GM12878 (cell line): ENCODE measurements around the gene PRDM16.

ENCODE experiments used
- ATF7 ChIP-seq: fragments of 450-650 bp; IDR thresholded peaks from 2 replicates; pipeline ENCODE4 v1.6.1; 2016; ENCODE audit warnings: low read depth, mild to moderate bottlenecking
- CEBPB ChIP-seq, 2 experiments: fragments of 150-350 bp in 1 of 2; IDR thresholded peaks; 2 replicates each; pipeline ENCODE4 v1.6.1; 2012 to 2014; ENCODE audit warnings: low read depth in 2 of 2, low read length in 2 of 2, borderline replicate concordance in 1 of 2, inconsistent platforms in 1 of 2
- CTCF ChIP-seq, 3 experiments: IDR thresholded peaks in 2 of 3; conservative IDR thresholded peaks in 1 of 3; 2 replicates each; pipeline ENCODE4 v1.5.1; 2011; ENCODE audit warnings: low read depth in 3 of 3, low read length in 3 of 3, mild to moderate bottlenecking in 3 of 3, control low read depth in 2 of 3, moderate library complexity in 2 of 3, inconsistent platforms in 1 of 3, mixed read lengths in 1 of 3; ENCODE audit not compliant: control insufficient read depth in 2 of 3, insufficient read depth in 1 of 3; ENCODE audit errors: extremely low read depth in 1 of 3
- ETV6 ChIP-seq, 2 experiments: fragments of 450-650 bp in 1 of 2; IDR thresholded peaks in 1 of 2; conservative IDR thresholded peaks in 1 of 2; 2 replicates each; pipeline ENCODE4 v1.6.1; 2014; ENCODE audit warnings: antibody characterized with exemption in 1 of 2, borderline replicate concordance in 1 of 2, low read depth in 1 of 2, mild to moderate bottlenecking in 1 of 2, moderate library complexity in 1 of 2
- EZH2 ChIP-seq: IDR thresholded peaks from 2 replicates; pipeline ENCODE4 v1.6.1; 2012; ENCODE audit warnings: low read depth, mild to moderate bottlenecking, control low read depth, inconsistent platforms, low read length, borderline replicate concordance; ENCODE audit not compliant: control insufficient read depth
- FOXM1 ChIP-seq: IDR thresholded peaks from 2 replicates; pipeline ENCODE4 v1.6.1; 2012; ENCODE audit warnings: low read depth, mild to moderate bottlenecking, inconsistent platforms, low read length, moderate library complexity
- HDAC2 ChIP-seq: fragments of 200-600 bp; sonication (generic); IDR thresholded peaks from 2 replicates; pipeline ENCODE4 v1.6.1; 2017
- JUNB ChIP-seq: IDR thresholded peaks from 2 replicates; pipeline ENCODE4 v1.6.1; 2016; ENCODE audit warnings: antibody characterized with exemption, mild to moderate bottlenecking
- NR2C2 ChIP-seq: IDR thresholded peaks from 2 replicates; pipeline ENCODE4 v1.6.1; 2011; ENCODE audit warnings: borderline replicate concordance, low read depth; ENCODE audit not compliant: control insufficient read depth, insufficient read length
- POLR2A ChIP-seq: IDR thresholded peaks from 2 replicates; pipeline ENCODE4 v1.6.1; 2011; ENCODE audit warnings: low read depth, mild to moderate bottlenecking, low read length

DNA sequence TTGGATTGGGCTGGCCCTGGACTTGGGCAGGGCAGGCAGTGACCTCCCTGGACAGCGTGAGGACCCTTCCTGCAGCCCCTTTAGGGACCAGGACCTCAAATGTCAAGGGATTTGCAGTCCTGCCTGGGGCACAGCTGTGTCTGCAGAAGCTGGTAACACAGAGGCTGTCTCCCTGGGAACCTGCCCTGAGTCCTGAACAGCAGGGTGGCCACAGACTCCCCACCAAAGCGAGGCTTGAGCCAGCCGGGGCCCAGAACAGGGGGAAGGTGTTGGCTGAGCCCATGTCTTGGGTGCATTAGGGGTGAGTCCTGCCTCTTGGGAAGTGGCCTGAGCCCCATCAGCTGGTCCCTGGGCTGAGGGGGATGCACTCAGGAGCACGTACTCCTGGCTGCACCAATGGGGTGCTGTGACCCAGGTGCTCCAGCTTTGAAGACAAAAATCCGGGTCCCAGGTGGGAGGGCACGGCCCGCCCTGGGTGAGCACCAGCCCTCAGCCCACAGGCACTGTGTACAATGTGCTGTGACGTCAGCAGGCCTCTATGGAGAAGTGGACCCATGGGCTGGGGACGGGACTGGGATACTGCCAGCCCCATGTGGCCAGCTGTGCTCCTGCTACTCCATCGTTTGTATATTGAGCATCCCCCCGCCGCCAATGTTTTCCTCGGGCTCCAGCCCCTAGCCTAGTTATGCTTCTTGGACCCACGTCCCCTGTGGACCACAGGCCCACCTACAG, 313.5 kb downstream of the PRDM16 start:
- no peak for TF ChIP-seq ATF7
- TF ChIP-seq CTCF (IDR thresholded peaks at IDR 0.05 in 2 of 3, conservative IDR thresholded peaks at IDR 0.05 in 1 of 3; ENCODE audit: control insufficient read depth in 2 of 3, extremely low read depth in 1 of 3, insufficient read depth in 1 of 3, low read depth in 3 of 3, low read length in 3 of 3) = no peak
- no peak for TF ChIP-seq EZH2
- no peak for TF ChIP-seq NR2C2
- no peak for TF ChIP-seq POLR2A
- no peak for TF ChIP-seq FOXM1
- no peak for TF ChIP-seq JUNB
- TF ChIP-seq ETV6 (conservative IDR thresholded peaks at IDR 0.05 in 1 of 2, IDR thresholded peaks at IDR 0.05 in 1 of 2; ENCODE audit: borderline replicate concordance in 1 of 2, low read depth in 1 of 2) = no peak
- no peak for TF ChIP-seq HDAC2
- TF ChIP-seq CEBPB (IDR thresholded peaks at IDR 0.05; ENCODE audit: borderline replicate concordance in 1 of 2, low read depth in 2 of 2, low read length in 2 of 2) = no peak
